Right lobe of liver (tissue), 6 donors: ENCODE measurements around the gene RHOBTB1. TPM values are rescaled to one million over a fixed set of nuclear protein-coding genes. Genes with fewer than 3 reads are reported as not detected.
"Not testable (repeated sequence)": the region's sequence is repeated elsewhere in the genome, so short reads cannot be mapped to it uniquely, and the experiment has no call there.

Experiments
- ATAC-seq, 4 donors: fragments of 200-7000 bp; cut with Tn5 transposase; one replicate each; pipeline ENCODE4 v1.9.1; 2020; ENCODE audit warnings: mild to moderate bottlenecking in 4 of 4, moderate library complexity in 4 of 4
- DNase-seq, 3 donors: peaks; one replicate each; pipeline ENCODE4 v3.0.0-alpha.2; 2020
- H3K27ac ChIP-seq, 3 donors: fragments of 200-600 bp; one replicate each; pipeline ENCODE4 v1.8.0; 2022
- H3K27me3 ChIP-seq, 2 donors: fragments of 200-600 bp; one replicate each; pipeline ENCODE4 v1.8.0; 2022
- H3K36me3 ChIP-seq, 4 donors: fragments of 200-600 bp; sonication (generic) in 1 of 4; one replicate each; pipeline versions ENCODE4 v1.5.1 to v1.8.0; 2017 to 2022; ENCODE audit warnings: control low read depth in 1 of 4
- H3K4me1 ChIP-seq, 4 donors: fragments of 200-600 bp; sonication (generic) in 1 of 4; one replicate each; pipeline versions ENCODE4 v1.5.1 to v1.8.0; 2017 to 2022; ENCODE audit warnings: control low read depth in 1 of 4
- H3K4me3 ChIP-seq, 3 donors: fragments of 200-600 bp; one replicate each; pipeline ENCODE4 v1.8.0; 2022
- H3K9me3 ChIP-seq, 4 donors: fragments of 200-600 bp; sonication (generic) in 1 of 4; one replicate each; pipeline versions ENCODE4 v1.5.1 to v1.8.0; 2017 to 2022; ENCODE audit warnings: control low read depth in 1 of 4
- CTCF ChIP-seq, 4 donors: fragments of 200-600 bp in 3 of 4; fragments of 450-650 bp in 1 of 4; IDR thresholded peaks; one replicate each; pipeline versions ENCODE4 v1.5.1 to v1.8.0; 2016 to 2022; ENCODE audit warnings: antibody characterized with exemption in 4 of 4, mild to moderate bottlenecking in 2 of 4
- POLR2A ChIP-seq: fragments of 450-650 bp; IDR thresholded peaks from one replicate; pipeline ENCODE4 v1.6.1; 2017; ENCODE audit warnings: antibody characterized with exemption, mild to moderate bottlenecking
- WGBS: methylation state at CpG from one replicate; pipeline ENCODE4 v1.1.6; 2018; ENCODE audit warnings: low coverage, low lambda C conversion rate; ENCODE audit not compliant: insufficient coverage; ENCODE audit errors: missing lambda C conversion rate; 5-methylcytosine and 5-hydroxymethylcytosine counted together
- intact Hi-C, 2 donors: fragments of 100-400 bp; cut with DNase I; formaldehyde crosslinking; loops; one replicate each; pipeline versions ENCODE4 v1.11.2 to v1.14.1; 2022
- total RNA-seq, 6 experiments: library from RNA; depleted of rRNA in 2 of 6; stranded (reverse); fragments of >200 nt in 2 of 6; fragmentation: NEBNext Ultra II Directional in 3 of 6; extraction: Animal tissue kit (Norgen Biotek cat#: 25700) in 3 of 6; gene quantifications; one replicate each; pipeline versions ENCODE4 v1.1.0 to v1.2.4, GENCODE V29; 2016 to 2023
- donor health status: DM: no; HTN: yes; CAD: no.
- donor health status: DM: no; HTN: no; CAD: no.
- donor health status: DM: no; HTN: no; CAD: no.
- donor health status: DM: no; HTN: yes; CAD: no.
- donor health status: DM: no; HTN: yes; CAD: no.

RHOBTB1 gene
- total RNA-seq, 6 experiments from 2014 or later: 3.0 to 5.4 (median 4.4) TPM

GRCh38 chr10:60842694-60843093 lies 101.3 kb downstream of the RHOBTB1 start:
- no peak overlapping the region for H3K4me3 ChIP-seq
- H3K4me1 ChIP-seq: no peaks in the 10 kb centered on the region
- DNase-seq (no peak), ATAC-seq (no peak)
- intact Hi-C loops: no loop called here
- 70% methylated on average over 1 of the region's 1 CpG for WGBS
- H3K27me3 ChIP-seq: no peaks in the 10 kb centered on the region
- TF ChIP-seq POLR2A: no peak
- no peak for TF ChIP-seq CTCF (IDR thresholded peaks at IDR 0.05)
- no peaks in the 10 kb centered on the region for H3K36me3 ChIP-seq
- H3K9me3 ChIP-seq: no peaks in the 10 kb centered on the region
- no peak overlapping the region for H3K27ac ChIP-seq

- ATAC-seq: not testable (repeated sequence)
Observed at GRCh38 chr10:60841227-60841626, 102.8 kb downstream of the RHOBTB1 start.

GRCh38 chr10:60835049-60835448 lies 108.9 kb downstream of the RHOBTB1 start:
- Histone ChIP-seq H3K36me3 (no peaks in the 10 kb centered on the region), H3K4me3 (no peak overlapping the region), H3K27ac (no peak overlapping the region), H3K4me1 (no peaks in the 10 kb centered on the region), H3K9me3 (no peaks in the 10 kb centered on the region), H3K27me3 (no peaks in the 10 kb centered on the region)
- TF ChIP-seq CTCF (IDR thresholded peaks at IDR 0.05) (no peak), POLR2A (no peak)
- 100% methylated on average over 1 of the region's 2 CpGs for whole genome bisulfite sequencing
- intact Hi-C loops: no loop called here
- ATAC-seq (no peak), DNase-seq (no peak)

More at GRCh38 chr10:60841227-60841626, 102.8 kb downstream of the RHOBTB1 start:
- H3K4me3 ChIP-seq, H3K36me3 ChIP-seq, H3K9me3 ChIP-seq, intact Hi-C loops, DNase-seq, H3K27me3 ChIP-seq, H3K4me1 ChIP-seq, H3K27ac ChIP-seq: not testable (repeated sequence)
- WGBS: 83% methylated on average over 10 of the region's 10 CpGs

- Histone ChIP-seq H3K27me3 (no peaks in the 10 kb centered on the region), H3K4me3 (no peak overlapping the region), H3K36me3 (no peaks in the 10 kb centered on the region), H3K4me1 (no peaks in the 10 kb centered on the region), H3K27ac (no peak overlapping the region), H3K9me3 (no peaks in the 10 kb centered on the region)
- intact Hi-C loops: no loop called here
- no peak for DNase-seq
- ATAC-seq: no peak
- no peak for TF ChIP-seq POLR2A
- TF ChIP-seq CTCF (IDR thresholded peaks at IDR 0.05): no peak
Observed at GRCh38 chr10:60834401-60834800, 109.6 kb downstream of the RHOBTB1 start.

- H3K27ac ChIP-seq, H3K4me1 ChIP-seq, H3K36me3 ChIP-seq, H3K27me3 ChIP-seq, ATAC-seq, H3K9me3 ChIP-seq, H3K4me3 ChIP-seq, DNase-seq, intact Hi-C loops: not testable (repeated sequence)
- WGBS: 61% methylated on average over 4 of the region's 4 CpGs
Observed at GRCh38 chr10:60832136-60832535, 111.8 kb downstream of the RHOBTB1 start.

GRCh38 chr10:60828489-60828852 lies 115.5 kb downstream of the RHOBTB1 start:
- WGBS: 9% methylated on average over 1 of the region's 1 CpG
- ATAC-seq: peak in 3 of 4 donors; percentile 33 to 63 (median 39)
- H3K27ac ChIP-seq: peak overlapping the region in 1 of 3 donors; percentile 12

More at GRCh38 chr10:60828489-60828852, 115.5 kb downstream of the RHOBTB1 start:
- Histone ChIP-seq H3K9me3 (no peaks in the 10 kb centered on the region), H3K27me3 (no peaks in the 10 kb centered on the region), H3K36me3 (no peaks in the 10 kb centered on the region), H3K4me3 (no peak overlapping the region), H3K4me1 (no peaks in the 10 kb centered on the region)
- no peak for TF ChIP-seq POLR2A
- no peak for TF ChIP-seq CTCF (IDR thresholded peaks at IDR 0.05)
- intact Hi-C loops: no loop called here
- DNase-seq: no peak
